CD4-positive, alpha-beta T cell (primary cell): ENCODE results near the gene ARMC9. TPM values are rescaled to one million over a fixed set of nuclear protein-coding genes. Genes with fewer than 3 reads are reported as not detected.

ENCODE experiments used
- ATAC-seq: fragments of 200-7000 bp; cut with Tn5 transposase; one replicate; pipeline ENCODE4 v1.10.0; 2022; ENCODE audit warnings: mild to moderate bottlenecking; ENCODE audit not compliant: poor library complexity
- CTCF ChIA-PET: fragments of 350-600 bp; sonication (Branson Sonifier 250); formaldehyde crosslinking; loops from one replicate; lab custom pipeline; 2021; ENCODE audit warnings: antibody characterized with exemption, inconsistent platforms; lab: Charles Lee
- POLR2A ChIA-PET: fragments of 350-600 bp; sonication (Branson Sonifier 250); formaldehyde crosslinking; loops from one replicate; lab custom pipeline; 2021; ENCODE audit warnings: antibody characterized with exemption, inconsistent platforms; lab: Charles Lee
- DNase-seq, 14 experiments: peaks; one replicate each; pipeline ENCODE4 v3.0.0-alpha.2; 2013 to 2020; ENCODE audit warnings: mixed read lengths in 2 of 14
- H3K27ac ChIP-seq, 2 donors: one replicate each; pipeline versions ENCODE4 v1.5.1 to v1.7.0; 2013; ENCODE audit warnings: low read length in 2 of 2, low read depth in 1 of 2, mild to moderate bottlenecking in 1 of 2
- H3K27me3 ChIP-seq, 2 experiments: 1 replicate in 1 of 2; 2 replicates in 1 of 2; pipeline versions ENCODE4 v1.6.1 to v1.7.0; 2013; ENCODE audit warnings: low read length in 2 of 2, control low read depth in 1 of 2, mild to moderate bottlenecking in 1 of 2, moderate library complexity in 1 of 2; ENCODE audit not compliant: insufficient read depth in 2 of 2, control insufficient read depth in 1 of 2
- H3K36me3 ChIP-seq: one replicate; pipeline ENCODE4 v1.6.1; 2013; ENCODE audit warnings: low read length, control low read depth; ENCODE audit not compliant: insufficient read depth
- H3K4me1 ChIP-seq: one replicate; pipeline ENCODE4 v1.6.1; 2013; ENCODE audit warnings: low read length, control low read depth; ENCODE audit not compliant: insufficient read depth
- H3K4me3 ChIP-seq: one replicate; pipeline ENCODE4 v1.5.1; 2013; ENCODE audit warnings: mild to moderate bottlenecking, low read length, moderate library complexity
- H3K9me3 ChIP-seq, 2 experiments: 1 replicate in 1 of 2; 2 replicates in 1 of 2; pipeline versions ENCODE4 v1.6.1 to v1.7.0; 2013; ENCODE audit warnings: low read length in 2 of 2, mild to moderate bottlenecking in 2 of 2, control low read depth in 1 of 2, moderate library complexity in 1 of 2; ENCODE audit not compliant: control insufficient read depth in 1 of 2, insufficient read depth in 1 of 2
- H3K27ac Mint-ChIP-seq: one replicate; pipeline ENCODE4 v1.8.0; 2020; ENCODE audit warnings: mixed read lengths
- H3K27me3 Mint-ChIP-seq: one replicate; pipeline ENCODE4 v1.8.0; 2021; ENCODE audit warnings: mixed read lengths
- H3K36me3 Mint-ChIP-seq: one replicate; pipeline ENCODE4 v1.8.0; 2021; ENCODE audit warnings: low read depth, mixed read lengths
- H3K4me1 Mint-ChIP-seq: one replicate; pipeline ENCODE4 v1.8.0; 2021; ENCODE audit warnings: low read depth, mixed read lengths
- H3K4me3 Mint-ChIP-seq: one replicate; pipeline ENCODE4 v1.8.0; 2020; ENCODE audit warnings: mild to moderate bottlenecking, mixed read lengths
- H3K9me3 Mint-ChIP-seq: one replicate; pipeline ENCODE4 v1.8.0; 2020; ENCODE audit warnings: mixed read lengths
- CTCF ChIP-seq: fragments of 200-600 bp; IDR thresholded peaks from one replicate; pipeline ENCODE4 v1.8.0; 2022; ENCODE audit warnings: antibody characterized with exemption, mild to moderate bottlenecking
- intact Hi-C, 2 experiments: fragments of 100-400 bp; cut with DNase I in 1 of 2; cut with micrococcal nuclease in 1 of 2; formaldehyde crosslinking; loops; one replicate each; pipeline versions ENCODE4 v1.15.1 to v1.9.0; 2023 to 2025; cut with DNase I, micrococcal nuclease
- total RNA-seq, 174 experiments: library from RNA in 2 of 174; stranded (reverse) in 2 of 174; gene quantifications; one replicate each; pipeline ENCODE4 v1.2.3 and lab custom pipeline; 2021 to 2026

ARMC9 gene
- total RNA-seq, 2 experiments from 2014 or later = 0.16 to 0.42 TPM

GRCh38 chr2:231293163-231293562 lies 94.7 kb downstream of the ARMC9 start:
- H3K27ac Mint-ChIP-seq = no peak overlapping the region
- no peak overlapping the region for H3K27ac ChIP-seq
- ATAC-seq (no peak), DNase-seq (no peak)
- H3K36me3 ChIP-seq = no peaks in the 10 kb centered on the region
- no peaks in the 10 kb centered on the region for H3K9me3 ChIP-seq
- no peaks in the 10 kb centered on the region for H3K27me3 Mint-ChIP-seq
- H3K36me3 Mint-ChIP-seq = no peaks in the 10 kb centered on the region
- no peaks in the 10 kb centered on the region for H3K9me3 Mint-ChIP-seq
- no peak for TF ChIP-seq CTCF
- H3K4me1 ChIP-seq = no peaks in the 10 kb centered on the region
- POLR2A ChIA-PET = no interaction called here
- intact Hi-C loops = no loop called here
- CTCF ChIA-PET = no interaction called here
- H3K4me1 Mint-ChIP-seq = no peaks in the 10 kb centered on the region
- no peaks in the 10 kb centered on the region for H3K27me3 ChIP-seq
- H3K4me3 ChIP-seq = no peak overlapping the region
- H3K4me3 Mint-ChIP-seq = no peak overlapping the region

- Mint-ChIP-seq H3K36me3 (no peaks in the 10 kb centered on the region), H3K4me1 (no peaks in the 10 kb centered on the region), H3K27me3 (no peaks in the 10 kb centered on the region), H3K4me3 (no peak overlapping the region), H3K27ac (no peak overlapping the region), H3K9me3 (no peaks in the 10 kb centered on the region)
- no peak for ATAC-seq
- ChIA-PET POLR2A (no interaction called here), CTCF (no interaction called here)
- no peak overlapping the region for H3K4me3 ChIP-seq
- intact Hi-C loops = no loop called here
- no peak overlapping the region for H3K27ac ChIP-seq
- DNase-seq = no peak
- H3K27me3 ChIP-seq = no peaks in the 10 kb centered on the region
- TF ChIP-seq CTCF = no peak
- H3K36me3 ChIP-seq = no peaks in the 10 kb centered on the region
- no peaks in the 10 kb centered on the region for H3K4me1 ChIP-seq
- H3K9me3 ChIP-seq = no peaks in the 10 kb centered on the region
Observed at GRCh38 chr2:231294116-231294515, 95.7 kb downstream of the ARMC9 start.

GRCh38 chr2:231294571-231295362 lies 96.3 kb downstream of the ARMC9 start:
- Mint-ChIP-seq H3K4me3 (no peak overlapping the region), H3K36me3 (no peaks in the 10 kb centered on the region), H3K27ac (no peak overlapping the region), H3K27me3 (no peaks in the 10 kb centered on the region), H3K4me1 (no peaks in the 10 kb centered on the region), H3K9me3 (no peaks in the 10 kb centered on the region)
- H3K9me3 ChIP-seq = no peaks in the 10 kb centered on the region
- ChIA-PET POLR2A (no interaction called here), CTCF (no interaction called here)
- H3K4me1 ChIP-seq = no peaks in the 10 kb centered on the region
- no peaks in the 10 kb centered on the region for H3K36me3 ChIP-seq
- H3K27ac ChIP-seq = no peak overlapping the region
- intact Hi-C loops = loop anchor here (5.0 kb wide), 1 partner anchor 158 kb away; no protein-coding TSS in a partner anchor
- ATAC-seq (no peak), DNase-seq (no peak)
- no peak overlapping the region for H3K4me3 ChIP-seq
- no peaks in the 10 kb centered on the region for H3K27me3 ChIP-seq
- TF ChIP-seq CTCF = no peak
